Muscle of leg (tissue), 11 donors: ENCODE data around the gene NR3C2. TPM values are rescaled to one million over a fixed set of nuclear protein-coding genes. Genes with fewer than 3 reads are reported as not detected.

Experiments
- DNase-seq: peaks from one replicate; pipeline ENCODE4 v3.0.0; 2013
- H3K27ac ChIP-seq: one replicate; pipeline ENCODE4 v1.5.1; 2013; ENCODE audit warnings: mild to moderate bottlenecking, low read length, control low read depth
- H3K27me3 ChIP-seq: one replicate; pipeline ENCODE4 v1.6.1; 2013; ENCODE audit warnings: low read length; ENCODE audit not compliant: control insufficient read depth, insufficient read depth
- H3K36me3 ChIP-seq: one replicate; pipeline ENCODE4 v1.6.1; 2013; ENCODE audit warnings: low read length; ENCODE audit not compliant: control insufficient read depth, insufficient read depth
- H3K4me1 ChIP-seq: one replicate; pipeline ENCODE4 v1.6.1; 2013; ENCODE audit warnings: low read length; ENCODE audit not compliant: control insufficient read depth, insufficient read depth
- H3K4me3 ChIP-seq: one replicate; pipeline ENCODE4 v1.5.1; 2013; ENCODE audit warnings: low read length, control low read depth
- H3K9me3 ChIP-seq: replicated peaks from 2 replicates; pipeline ENCODE4 v1.6.1; 2013; ENCODE audit warnings: low read depth, low read length; ENCODE audit not compliant: control insufficient read depth
- WGBS: methylation state at CpG from one replicate; pipeline ENCODE4 v1.1.5; 2013; ENCODE audit warnings: missing lambda C conversion rate; ENCODE audit not compliant: insufficient coverage; 5-methylcytosine and 5-hydroxymethylcytosine counted together
- polyA plus RNA-seq, 8 donors: library from polyadenylated mRNA; unstranded; fragments of 120-200 nt; gene quantifications; one replicate each; pipeline versions ENCODE4 v1.2.1 to v1.2.3, GENCODE V29; 2013; ENCODE audit warnings: inconsistent platforms in 1 of 8, low replicate concordance in 1 of 8; ENCODE audit not compliant: insufficient read length in 8 of 8, insufficient read depth in 1 of 8
- total RNA-seq: library from RNA; stranded (reverse); fragments of 120-200 nt; gene quantifications from one replicate; pipeline ENCODE4 v1.2.4, GENCODE V29; 2013

The NR3C2 gene
- total and polyA plus RNA-seq, 9 donors: 9.2 to 14.7 (median 12.2) TPM

DNA sequence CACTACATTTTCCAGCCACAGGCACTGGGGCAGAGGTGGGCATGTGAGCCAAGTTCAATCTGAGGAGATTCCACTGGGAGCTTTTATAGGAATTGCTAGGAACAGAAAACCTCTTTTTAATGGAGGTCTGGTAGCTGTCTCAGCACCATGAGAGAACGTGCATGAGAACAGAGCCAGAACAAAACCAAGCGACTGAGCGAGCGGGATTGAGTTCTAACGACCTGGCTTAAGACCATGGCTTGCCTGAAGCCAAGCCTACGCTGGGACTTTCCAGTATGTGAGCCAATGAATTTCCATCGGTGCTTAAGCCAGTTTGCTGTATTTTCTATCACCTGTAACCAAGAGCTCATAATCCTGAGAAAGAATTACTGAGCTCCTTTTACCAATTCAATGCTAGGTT is 183.7 kb downstream of the NR3C2 start:
- no peak overlapping the region for H3K27ac ChIP-seq
- WGBS: 19% methylated on average over 6 of the region's 7 CpGs
- H3K36me3 ChIP-seq: no peaks in the 10 kb centered on the region

DNA sequence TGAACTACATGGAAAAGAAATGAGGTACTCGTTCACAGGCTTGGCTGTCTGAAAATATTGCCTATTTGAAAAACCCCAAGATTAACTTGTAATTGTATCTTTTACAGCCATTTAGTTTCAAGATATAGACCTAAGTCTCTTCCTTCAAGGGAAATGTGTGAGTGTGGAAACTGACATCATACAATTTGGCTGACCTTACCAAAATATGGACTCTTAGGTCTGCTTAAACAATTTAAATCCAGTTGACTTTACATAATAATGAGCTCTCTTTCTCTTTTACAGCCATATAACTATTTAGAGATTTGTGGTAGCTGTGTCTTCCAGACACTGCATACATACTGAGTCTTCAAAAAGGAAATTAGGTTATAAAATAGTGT is 186.9 kb downstream of the NR3C2 start:
- H3K9me3 ChIP-seq: no peaks in the 10 kb centered on the region
- H3K27ac ChIP-seq: no peak overlapping the region
- no peaks in the 10 kb centered on the region for H3K36me3 ChIP-seq
- DNase-seq: peak; percentile 83
- no peaks in the 10 kb centered on the region for H3K4me1 ChIP-seq
- no peak overlapping the region for H3K4me3 ChIP-seq
- no CpG with 5 or more reads among the region's 1 CpG for WGBS
- no peaks in the 10 kb centered on the region for H3K27me3 ChIP-seq

More for the DNA sequence above, 183.7 kb downstream of the NR3C2 start:
- H3K4me1 ChIP-seq: no peaks in the 10 kb centered on the region
- H3K27me3 ChIP-seq: no peaks in the 10 kb centered on the region
- H3K4me3 ChIP-seq: no peak overlapping the region
- DNase-seq: peak; percentile 85
- H3K9me3 ChIP-seq: no peaks in the 10 kb centered on the region

DNA sequence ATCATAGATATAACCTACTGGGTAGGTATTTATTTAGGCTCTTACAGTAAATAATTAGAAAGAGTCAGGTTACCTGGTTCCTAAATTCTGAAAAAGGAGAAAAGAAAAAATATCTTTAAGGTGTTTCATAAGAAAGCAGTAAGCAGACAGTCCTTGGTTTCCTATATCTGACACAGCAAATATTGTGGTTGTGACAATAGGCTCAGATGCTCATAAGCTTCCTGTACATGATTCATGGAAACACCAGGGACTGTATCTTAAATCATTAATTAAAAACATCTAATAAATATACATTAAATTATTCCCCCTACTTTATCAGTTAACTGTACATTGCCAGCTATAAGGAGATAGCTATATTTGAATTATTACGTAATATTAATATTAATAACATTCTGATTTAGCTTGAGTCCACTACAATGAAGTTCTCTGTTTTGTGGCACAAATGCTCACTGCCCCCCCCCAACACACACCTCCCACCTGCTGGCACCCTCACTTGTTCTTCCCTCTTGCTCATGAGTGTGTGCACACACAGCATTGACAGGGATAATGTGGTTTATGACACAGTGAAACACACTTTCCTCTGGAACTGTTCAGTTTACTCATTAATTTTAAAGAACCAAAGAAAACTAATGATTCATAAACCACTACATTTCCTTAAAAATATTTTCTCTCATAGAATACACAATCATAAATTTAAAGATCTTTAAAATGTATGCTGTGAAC is 187.4 kb downstream of the NR3C2 start:
- DNase-seq: no peak
- H3K36me3 ChIP-seq: no peaks in the 10 kb centered on the region
- no CpG with 5 or more reads among the region's 1 CpG for WGBS
- no peak overlapping the region for H3K4me3 ChIP-seq
- H3K27me3 ChIP-seq: no peaks in the 10 kb centered on the region
- no peaks in the 10 kb centered on the region for H3K9me3 ChIP-seq
- no peak overlapping the region for H3K27ac ChIP-seq
- no peaks in the 10 kb centered on the region for H3K4me1 ChIP-seq

DNA sequence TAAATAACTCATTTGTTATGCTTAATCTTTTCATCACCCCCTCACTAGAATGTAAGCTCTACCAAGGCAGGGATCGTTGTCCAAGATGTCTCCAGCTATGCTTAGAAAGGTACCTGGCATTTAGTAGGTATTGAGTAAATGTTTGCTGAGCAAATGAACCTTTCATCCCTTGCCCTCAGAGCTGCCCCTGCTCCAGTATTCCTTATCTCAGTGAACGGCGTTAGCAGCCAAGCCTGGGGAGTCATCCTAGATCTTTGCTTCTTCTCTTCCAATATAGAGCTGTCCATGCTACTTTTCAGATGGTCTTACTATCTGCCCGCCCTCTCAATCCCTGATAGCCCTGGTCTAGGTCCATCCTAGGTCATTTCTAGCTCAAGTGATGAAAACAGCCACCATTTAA is 188.4 kb downstream of the NR3C2 start:
- 78% methylated on average over 3 of the region's 4 CpGs for WGBS
- H3K9me3 ChIP-seq: no peaks in the 10 kb centered on the region
- no peak overlapping the region for H3K4me3 ChIP-seq
- H3K36me3 ChIP-seq: no peaks in the 10 kb centered on the region
- no peaks in the 10 kb centered on the region for H3K27me3 ChIP-seq
- DNase-seq: no peak
- H3K4me1 ChIP-seq: no peaks in the 10 kb centered on the region
- no peak overlapping the region for H3K27ac ChIP-seq

DNA sequence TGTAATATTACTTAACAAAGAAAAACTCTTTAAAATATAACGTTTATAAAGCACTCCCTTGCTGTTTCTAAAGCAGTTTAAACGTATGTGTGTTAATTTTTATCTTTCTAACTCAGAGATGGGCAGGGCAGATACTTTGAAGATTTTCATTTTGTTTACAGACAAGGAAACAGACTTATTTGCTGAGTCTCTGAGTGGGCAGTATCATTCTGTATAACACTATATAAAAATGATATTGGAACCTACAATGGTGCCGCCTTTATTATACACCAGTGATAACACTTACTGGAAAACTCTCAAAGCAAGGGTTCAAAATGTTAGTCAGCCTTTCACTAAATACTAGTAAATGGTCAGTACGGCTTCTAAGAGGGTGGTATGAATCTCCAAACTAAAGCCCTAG is 193.4 kb downstream of the NR3C2 start:
- H3K4me1 ChIP-seq: no peaks in the 10 kb centered on the region
- DNase-seq: no peak
- no peaks in the 10 kb centered on the region for H3K9me3 ChIP-seq
- no CpG with 5 or more reads among the region's 4 CpGs for WGBS
- no peaks in the 10 kb centered on the region for H3K27me3 ChIP-seq
- no peak overlapping the region for H3K27ac ChIP-seq
- no peaks in the 10 kb centered on the region for H3K36me3 ChIP-seq
- H3K4me3 ChIP-seq: no peak overlapping the region

DNA sequence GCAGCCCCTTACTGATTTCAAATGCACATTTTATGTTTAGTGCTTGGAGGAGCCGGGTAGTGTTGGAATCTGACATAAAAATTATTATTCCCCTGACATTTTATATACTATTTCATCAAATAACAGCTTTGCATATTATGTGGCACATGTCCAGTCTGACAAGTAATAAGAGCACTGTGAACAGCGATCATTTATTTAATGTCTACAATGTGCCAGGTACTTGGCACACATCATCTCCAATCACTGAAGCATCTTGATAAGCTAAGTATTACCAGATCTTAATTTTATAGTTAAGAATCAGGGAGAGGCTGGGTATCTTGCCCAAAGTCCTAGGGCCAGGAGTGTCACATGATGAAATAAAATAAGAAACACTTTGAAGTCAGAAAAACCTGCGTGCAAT is 197.2 kb downstream of the NR3C2 start:
- Histone ChIP-seq H3K4me3 (no peak overlapping the region), H3K36me3 (no peaks in the 10 kb centered on the region), H3K27me3 (no peaks in the 10 kb centered on the region), H3K27ac (no peak overlapping the region), H3K9me3 (no peaks in the 10 kb centered on the region), H3K4me1 (no peaks in the 10 kb centered on the region)
- no peak for DNase-seq
- WGBS: no CpG with 5 or more reads among the region's 3 CpGs

DNA sequence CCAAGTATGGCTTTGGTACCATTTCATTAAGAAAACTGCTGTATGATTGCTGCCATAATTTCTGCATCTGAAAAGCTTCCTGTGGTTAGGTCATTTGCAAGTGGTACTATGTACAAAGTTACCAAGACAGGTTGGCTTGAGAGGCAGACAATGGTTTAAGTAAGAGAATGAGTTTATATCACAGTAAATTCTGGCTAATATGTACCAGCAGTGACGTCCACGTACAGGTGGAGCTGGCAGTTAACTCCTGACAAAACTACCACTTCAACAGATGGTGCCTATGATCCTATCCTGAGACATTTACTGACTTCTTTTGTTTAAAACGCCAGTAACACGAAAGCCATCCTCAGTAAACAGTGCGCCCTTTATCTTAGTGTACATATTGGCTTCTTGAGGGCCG is 198.4 kb downstream of the NR3C2 start:
- 85% methylated on average over 5 of the region's 6 CpGs for WGBS
- H3K9me3 ChIP-seq: no peaks in the 10 kb centered on the region
- H3K4me1 ChIP-seq: no peaks in the 10 kb centered on the region
- no peaks in the 10 kb centered on the region for H3K36me3 ChIP-seq
- DNase-seq: no peak
- H3K4me3 ChIP-seq: no peak overlapping the region
- no peaks in the 10 kb centered on the region for H3K27me3 ChIP-seq
- no peak overlapping the region for H3K27ac ChIP-seq

DNA sequence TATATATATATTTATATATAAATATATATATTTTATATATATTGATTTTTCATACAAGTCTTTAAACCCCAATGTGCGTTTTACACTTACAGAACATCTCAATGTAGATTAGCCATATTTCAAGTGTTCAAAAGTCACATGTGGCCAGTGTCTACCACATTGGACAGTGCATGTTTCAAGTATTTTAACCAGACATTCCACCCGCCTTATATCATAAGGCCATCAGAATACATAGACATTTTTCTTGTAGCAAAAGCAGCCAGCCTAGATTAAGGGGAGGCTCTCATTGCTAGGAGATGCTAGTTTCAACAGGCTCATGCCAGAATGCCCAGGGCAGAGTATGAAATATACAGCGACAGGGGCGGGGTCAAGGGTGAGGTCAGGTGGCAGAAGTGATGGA is 202.0 kb downstream of the NR3C2 start:
- H3K4me3 ChIP-seq: no peak overlapping the region
- no peaks in the 10 kb centered on the region for H3K27me3 ChIP-seq
- no peaks in the 10 kb centered on the region for H3K9me3 ChIP-seq
- no peak overlapping the region for H3K27ac ChIP-seq
- H3K36me3 ChIP-seq: no peaks in the 10 kb centered on the region
- H3K4me1 ChIP-seq: no peaks in the 10 kb centered on the region
- WGBS: 89% methylated on average over 1 of the region's 4 CpGs
- no peak for DNase-seq

DNA sequence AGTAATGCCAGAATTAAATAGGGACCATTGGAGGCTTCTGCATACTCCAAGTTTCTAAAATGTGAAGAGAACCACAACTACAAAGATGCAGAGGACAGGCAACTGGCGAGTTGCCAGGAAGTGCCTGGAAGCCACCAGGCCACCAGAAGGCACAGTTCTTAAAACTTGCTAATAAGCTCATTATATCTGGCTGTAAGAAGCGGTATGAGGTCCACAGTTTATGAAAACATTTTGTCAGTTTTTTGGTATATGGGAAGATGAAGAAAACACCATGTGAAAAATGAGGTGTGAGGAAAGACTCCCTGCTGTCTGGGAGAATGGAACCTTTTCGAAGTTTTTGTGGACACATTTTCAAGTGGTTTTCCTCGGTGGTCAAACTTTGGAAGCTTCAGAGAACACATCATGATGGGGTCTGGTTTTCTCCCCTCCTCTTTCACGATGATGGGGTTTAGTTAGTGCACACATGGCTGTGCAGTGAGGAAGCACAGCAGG is 202.7 kb downstream of the NR3C2 start:
- Histone ChIP-seq H3K9me3 (no peaks in the 10 kb centered on the region), H3K36me3 (no peaks in the 10 kb centered on the region), H3K27ac (no peak overlapping the region), H3K27me3 (no peaks in the 10 kb centered on the region), H3K4me3 (no peak overlapping the region), H3K4me1 (no peaks in the 10 kb centered on the region)
- WGBS: 88% methylated on average over 2 of the region's 5 CpGs
- no peak for DNase-seq

DNA sequence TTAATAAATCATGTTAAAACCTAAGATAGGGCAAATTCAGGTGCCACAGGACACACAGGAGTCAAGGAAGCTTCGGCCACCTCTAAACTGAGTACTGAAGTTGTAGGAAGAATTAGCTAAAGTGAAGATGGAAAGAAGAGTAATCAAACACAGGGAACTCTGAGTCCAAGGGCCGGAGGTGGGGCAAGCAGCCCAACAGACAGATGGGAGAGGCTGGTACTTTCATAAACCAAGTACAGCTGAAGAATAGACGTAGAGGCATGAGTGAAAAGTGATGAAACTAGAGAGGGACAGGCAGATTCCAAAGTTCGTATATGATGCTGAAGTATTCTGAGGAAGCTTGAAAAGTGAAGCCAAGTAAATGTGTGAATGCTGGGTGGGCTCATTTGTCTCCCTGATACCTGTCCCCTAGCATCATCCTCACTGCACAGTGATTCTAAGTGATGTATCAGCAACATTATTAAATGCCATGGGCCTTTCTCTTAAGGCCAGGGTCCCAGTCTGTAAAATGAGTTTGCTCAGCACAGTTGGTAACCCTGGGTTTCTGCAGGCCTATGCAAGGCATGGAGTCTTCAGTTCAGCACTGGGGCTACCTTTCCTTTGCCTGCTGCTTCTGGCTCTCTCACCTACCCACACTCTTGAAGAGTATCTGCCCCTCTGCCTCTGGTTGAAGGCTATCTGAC is 203.3 kb downstream of the NR3C2 start:
- Histone ChIP-seq H3K36me3 (no peaks in the 10 kb centered on the region), H3K9me3 (no peaks in the 10 kb centered on the region), H3K27ac (no peak overlapping the region), H3K4me1 (no peaks in the 10 kb centered on the region), H3K4me3 (no peak overlapping the region), H3K27me3 (no peaks in the 10 kb centered on the region)
- WGBS: 94% methylated on average over 3 of the region's 4 CpGs
- DNase-seq: no peak
